GM23338 (cell line): ENCODE measurements around the gene SHANK2. TPM values are rescaled to one million over a fixed set of nuclear protein-coding genes. Genes with fewer than 3 reads are reported as not detected.

Source experiments
- CREB1 ChIP-seq: fragments of 250-450 bp; sonication (Bioruptor Pico); IDR thresholded peaks from 2 replicates; pipeline ENCODE4 v1.5.0; 2020; ENCODE audit warnings: low read depth, mild to moderate bottlenecking, moderate library complexity
- EZH2 ChIP-seq: fragments of 200-600 bp; sonication (generic); IDR thresholded peaks from one replicate; pipeline ENCODE4 v1.8.0; 2017; ENCODE audit warnings: antibody characterized with exemption, mild to moderate bottlenecking, low read depth; ENCODE audit not compliant: unreplicated experiment
- EZH2phosphoT487 ChIP-seq: fragments of 200-600 bp; sonication (generic); IDR thresholded peaks from one replicate; pipeline ENCODE4 v1.8.1; 2018; ENCODE audit warnings: antibody characterized with exemption; ENCODE audit not compliant: unreplicated experiment
- JUNB ChIP-seq: IDR thresholded peaks from one replicate; pipeline ENCODE4 v1.6.1; 2016; ENCODE audit warnings: antibody characterized with exemption; ENCODE audit not compliant: unreplicated experiment
- NANOG ChIP-seq: IDR thresholded peaks from 2 replicates; pipeline ENCODE4 v1.6.1; 2016; ENCODE audit warnings: antibody characterized with exemption, borderline replicate concordance
- ZNF331 ChIP-seq: fragments of 250-450 bp; sonication (Bioruptor Pico); IDR thresholded peaks from 2 replicates; pipeline ENCODE4 v1.5.0; 2020; ENCODE audit warnings: low read depth, mild to moderate bottlenecking, moderate library complexity
- polyA plus RNA-seq: library from polyadenylated mRNA; unstranded; fragments of >200 nt; fragmentation: Nextera tagmentation; extraction: Ambion mirVana; gene quantifications from 2 replicates; pipeline ENCODE4 v1.2.1, GENCODE V29; 2016
- total RNA-seq: library from RNA; depleted of rRNA; stranded (reverse); fragments of >200 nt; shearing (Covaris generic); gene quantifications from 2 replicates; pipeline ENCODE4 v1.2.3, GENCODE V29; 2014
- TF ChIP-seq, protein P1 (sequence below): fragments of 250-450 bp; sonication (Bioruptor Pico); IDR thresholded peaks from 2 replicates; pipeline ENCODE4 v1.5.0; 2020; ENCODE audit warnings: mild to moderate bottlenecking, moderate library complexity
- TF ChIP-seq, protein P2 (sequence below), 2 experiments: fragments of 200-600 bp in 1 of 2; sonication (generic) in 1 of 2; conservative IDR thresholded peaks; 2 replicates each; pipeline versions ENCODE4 v1.5.1 to v1.6.1; 2016 to 2017; ENCODE audit warnings: antibody characterized with exemption in 2 of 2, low read depth in 2 of 2, mild to moderate bottlenecking in 2 of 2, moderate library complexity in 1 of 2
- TF ChIP-seq, protein P3 (sequence below): IDR thresholded peaks from one replicate; pipeline ENCODE4 v1.6.1; 2018; ENCODE audit warnings: antibody characterized with exemption; ENCODE audit not compliant: unreplicated experiment

SHANK2 gene
- total and polyA plus RNA-seq, 2 experiments from 2014 or later: 22.0 to 81.4 TPM

DNA sequence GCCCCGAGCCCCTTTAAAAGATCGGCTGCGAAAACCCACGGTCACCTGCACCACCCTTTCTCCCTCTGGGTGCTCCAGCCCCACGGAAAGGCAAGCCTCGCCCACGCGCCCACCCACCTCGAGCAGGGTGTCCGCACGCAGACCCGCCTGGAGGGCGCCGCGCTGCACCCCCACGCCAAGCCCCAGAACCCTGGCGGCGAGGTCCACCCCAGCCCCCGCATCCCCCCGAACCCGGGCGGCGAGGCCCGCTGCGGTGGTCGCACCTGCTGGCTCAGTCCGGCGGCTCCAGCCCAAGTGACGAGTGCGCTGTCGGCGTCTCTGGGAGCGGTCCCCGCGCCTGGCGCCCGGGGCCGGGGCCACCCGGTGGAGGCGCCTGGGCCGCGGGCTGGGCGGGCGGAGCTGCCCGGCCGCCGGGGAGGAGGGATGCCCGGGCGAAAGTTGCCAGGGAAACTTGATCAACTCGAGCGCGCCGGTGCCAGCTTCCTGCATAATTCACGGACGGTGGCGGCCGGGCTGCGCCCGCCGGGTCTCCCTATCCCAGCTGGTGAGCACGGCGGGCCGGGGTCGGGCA is 1.1 kb downstream of the SHANK2 start (continued):
- TF ChIP-seq, protein P1, sequence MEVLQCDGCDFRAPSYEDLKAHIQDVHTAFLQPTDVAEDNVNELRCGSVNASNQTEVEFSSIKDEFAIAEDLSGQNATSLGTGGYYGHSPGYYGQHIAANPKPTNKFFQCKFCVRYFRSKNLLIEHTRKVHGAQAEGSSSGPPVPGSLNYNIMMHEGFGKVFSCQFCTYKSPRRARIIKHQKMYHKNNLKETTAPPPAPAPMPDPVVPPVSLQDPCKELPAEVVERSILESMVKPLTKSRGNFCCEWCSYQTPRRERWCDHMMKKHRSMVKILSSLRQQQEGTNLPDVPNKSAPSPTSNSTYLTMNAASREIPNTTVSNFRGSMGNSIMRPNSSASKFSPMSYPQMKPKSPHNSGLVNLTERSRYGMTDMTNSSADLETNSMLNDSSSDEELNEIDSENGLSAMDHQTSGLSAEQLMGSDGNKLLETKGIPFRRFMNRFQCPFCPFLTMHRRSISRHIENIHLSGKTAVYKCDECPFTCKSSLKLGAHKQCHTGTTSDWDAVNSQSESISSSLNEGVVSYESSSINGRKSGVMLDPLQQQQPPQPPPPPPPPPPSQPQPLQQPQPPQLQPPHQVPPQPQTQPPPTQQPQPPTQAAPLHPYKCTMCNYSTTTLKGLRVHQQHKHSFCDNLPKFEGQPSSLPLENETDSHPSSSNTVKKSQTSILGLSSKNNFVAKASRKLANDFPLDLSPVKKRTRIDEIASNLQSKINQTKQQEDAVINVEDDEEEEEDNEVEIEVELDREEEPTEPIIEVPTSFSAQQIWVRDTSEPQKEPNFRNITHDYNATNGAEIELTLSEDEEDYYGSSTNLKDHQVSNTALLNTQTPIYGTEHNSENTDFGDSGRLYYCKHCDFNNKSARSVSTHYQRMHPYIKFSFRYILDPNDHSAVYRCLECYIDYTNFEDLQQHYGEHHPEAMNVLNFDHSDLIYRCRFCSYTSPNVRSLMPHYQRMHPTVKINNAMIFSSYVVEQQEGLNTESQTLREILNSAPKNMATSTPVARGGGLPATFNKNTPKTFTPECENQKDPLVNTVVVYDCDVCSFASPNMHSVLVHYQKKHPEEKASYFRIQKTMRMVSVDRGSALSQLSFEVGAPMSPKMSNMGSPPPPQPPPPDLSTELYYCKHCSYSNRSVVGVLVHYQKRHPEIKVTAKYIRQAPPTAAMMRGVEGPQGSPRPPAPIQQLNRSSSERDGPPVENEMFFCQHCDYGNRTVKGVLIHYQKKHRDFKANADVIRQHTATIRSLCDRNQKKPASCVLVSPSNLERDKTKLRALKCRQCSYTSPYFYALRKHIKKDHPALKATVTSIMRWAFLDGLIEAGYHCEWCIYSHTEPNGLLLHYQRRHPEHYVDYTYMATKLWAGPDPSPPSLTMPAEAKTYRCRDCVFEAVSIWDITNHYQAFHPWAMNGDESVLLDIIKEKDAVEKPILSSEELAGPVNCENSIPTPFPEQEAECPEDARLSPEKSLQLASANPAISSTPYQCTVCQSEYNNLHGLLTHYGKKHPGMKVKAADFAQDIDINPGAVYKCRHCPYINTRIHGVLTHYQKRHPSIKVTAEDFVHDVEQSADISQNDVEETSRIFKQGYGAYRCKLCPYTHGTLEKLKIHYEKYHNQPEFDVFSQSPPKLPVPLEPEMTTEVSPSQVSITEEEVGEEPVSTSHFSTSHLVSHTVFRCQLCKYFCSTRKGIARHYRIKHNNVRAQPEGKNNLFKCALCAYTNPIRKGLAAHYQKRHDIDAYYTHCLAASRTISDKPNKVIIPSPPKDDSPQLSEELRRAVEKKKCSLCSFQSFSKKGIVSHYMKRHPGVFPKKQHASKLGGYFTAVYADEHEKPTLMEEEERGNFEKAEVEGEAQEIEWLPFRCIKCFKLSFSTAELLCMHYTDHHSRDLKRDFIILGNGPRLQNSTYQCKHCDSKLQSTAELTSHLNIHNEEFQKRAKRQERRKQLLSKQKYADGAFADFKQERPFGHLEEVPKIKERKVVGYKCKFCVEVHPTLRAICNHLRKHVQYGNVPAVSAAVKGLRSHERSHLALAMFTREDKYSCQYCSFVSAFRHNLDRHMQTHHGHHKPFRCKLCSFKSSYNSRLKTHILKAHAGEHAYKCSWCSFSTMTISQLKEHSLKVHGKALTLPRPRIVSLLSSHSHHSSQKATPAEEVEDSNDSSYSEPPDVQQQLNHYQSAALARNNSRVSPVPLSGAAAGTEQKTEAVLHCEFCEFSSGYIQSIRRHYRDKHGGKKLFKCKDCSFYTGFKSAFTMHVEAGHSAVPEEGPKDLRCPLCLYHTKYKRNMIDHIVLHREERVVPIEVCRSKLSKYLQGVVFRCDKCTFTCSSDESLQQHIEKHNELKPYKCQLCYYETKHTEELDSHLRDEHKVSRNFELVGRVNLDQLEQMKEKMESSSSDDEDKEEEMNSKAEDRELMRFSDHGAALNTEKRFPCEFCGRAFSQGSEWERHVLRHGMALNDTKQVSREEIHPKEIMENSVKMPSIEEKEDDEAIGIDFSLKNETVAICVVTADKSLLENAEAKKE (CRISPR knock-in tag): no peak
- TF ChIP-seq, protein P2, sequence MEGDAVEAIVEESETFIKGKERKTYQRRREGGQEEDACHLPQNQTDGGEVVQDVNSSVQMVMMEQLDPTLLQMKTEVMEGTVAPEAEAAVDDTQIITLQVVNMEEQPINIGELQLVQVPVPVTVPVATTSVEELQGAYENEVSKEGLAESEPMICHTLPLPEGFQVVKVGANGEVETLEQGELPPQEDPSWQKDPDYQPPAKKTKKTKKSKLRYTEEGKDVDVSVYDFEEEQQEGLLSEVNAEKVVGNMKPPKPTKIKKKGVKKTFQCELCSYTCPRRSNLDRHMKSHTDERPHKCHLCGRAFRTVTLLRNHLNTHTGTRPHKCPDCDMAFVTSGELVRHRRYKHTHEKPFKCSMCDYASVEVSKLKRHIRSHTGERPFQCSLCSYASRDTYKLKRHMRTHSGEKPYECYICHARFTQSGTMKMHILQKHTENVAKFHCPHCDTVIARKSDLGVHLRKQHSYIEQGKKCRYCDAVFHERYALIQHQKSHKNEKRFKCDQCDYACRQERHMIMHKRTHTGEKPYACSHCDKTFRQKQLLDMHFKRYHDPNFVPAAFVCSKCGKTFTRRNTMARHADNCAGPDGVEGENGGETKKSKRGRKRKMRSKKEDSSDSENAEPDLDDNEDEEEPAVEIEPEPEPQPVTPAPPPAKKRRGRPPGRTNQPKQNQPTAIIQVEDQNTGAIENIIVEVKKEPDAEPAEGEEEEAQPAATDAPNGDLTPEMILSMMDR (conservative IDR thresholded peaks at IDR 0.05; ENCODE audit: low read depth in 2 of 2): no peak
- TF ChIP-seq CREB1: no peak
- no peak for TF ChIP-seq EZH2phosphoT487
- TF ChIP-seq, protein P3, sequence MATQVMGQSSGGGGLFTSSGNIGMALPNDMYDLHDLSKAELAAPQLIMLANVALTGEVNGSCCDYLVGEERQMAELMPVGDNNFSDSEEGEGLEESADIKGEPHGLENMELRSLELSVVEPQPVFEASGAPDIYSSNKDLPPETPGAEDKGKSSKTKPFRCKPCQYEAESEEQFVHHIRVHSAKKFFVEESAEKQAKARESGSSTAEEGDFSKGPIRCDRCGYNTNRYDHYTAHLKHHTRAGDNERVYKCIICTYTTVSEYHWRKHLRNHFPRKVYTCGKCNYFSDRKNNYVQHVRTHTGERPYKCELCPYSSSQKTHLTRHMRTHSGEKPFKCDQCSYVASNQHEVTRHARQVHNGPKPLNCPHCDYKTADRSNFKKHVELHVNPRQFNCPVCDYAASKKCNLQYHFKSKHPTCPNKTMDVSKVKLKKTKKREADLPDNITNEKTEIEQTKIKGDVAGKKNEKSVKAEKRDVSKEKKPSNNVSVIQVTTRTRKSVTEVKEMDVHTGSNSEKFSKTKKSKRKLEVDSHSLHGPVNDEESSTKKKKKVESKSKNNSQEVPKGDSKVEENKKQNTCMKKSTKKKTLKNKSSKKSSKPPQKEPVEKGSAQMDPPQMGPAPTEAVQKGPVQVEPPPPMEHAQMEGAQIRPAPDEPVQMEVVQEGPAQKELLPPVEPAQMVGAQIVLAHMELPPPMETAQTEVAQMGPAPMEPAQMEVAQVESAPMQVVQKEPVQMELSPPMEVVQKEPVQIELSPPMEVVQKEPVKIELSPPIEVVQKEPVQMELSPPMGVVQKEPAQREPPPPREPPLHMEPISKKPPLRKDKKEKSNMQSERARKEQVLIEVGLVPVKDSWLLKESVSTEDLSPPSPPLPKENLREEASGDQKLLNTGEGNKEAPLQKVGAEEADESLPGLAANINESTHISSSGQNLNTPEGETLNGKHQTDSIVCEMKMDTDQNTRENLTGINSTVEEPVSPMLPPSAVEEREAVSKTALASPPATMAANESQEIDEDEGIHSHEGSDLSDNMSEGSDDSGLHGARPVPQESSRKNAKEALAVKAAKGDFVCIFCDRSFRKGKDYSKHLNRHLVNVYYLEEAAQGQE: no peak
- no peak for TF ChIP-seq NANOG
- TF ChIP-seq EZH2: no peak
- TF ChIP-seq JUNB: no peak
- TF ChIP-seq ZNF331 (CRISPR knock-in tag): no peak
